Esophagus squamous epithelium (tissue), 4 donors: ENCODE results near the gene BAZ1A.

ENCODE experiments used
- POLR2A ChIP-seq, 4 donors: fragments of 450-650 bp; IDR thresholded peaks; one replicate each; pipeline ENCODE4 v1.6.1; 2017; ENCODE audit warnings: antibody characterized with exemption in 4 of 4, mild to moderate bottlenecking in 4 of 4, moderate library complexity in 3 of 4
- TF ChIP-seq, protein P1 (sequence below), 6 experiments: fragments of 450-650 bp in 4 of 6; fragments of 200-600 bp in 2 of 6; sonication (generic) in 2 of 6; IDR thresholded peaks; one replicate each; pipeline ENCODE4 v1.5.1; 2016 to 2019; ENCODE audit warnings: antibody characterized with exemption in 6 of 6, mild to moderate bottlenecking in 4 of 6, moderate library complexity in 4 of 6

DNA sequence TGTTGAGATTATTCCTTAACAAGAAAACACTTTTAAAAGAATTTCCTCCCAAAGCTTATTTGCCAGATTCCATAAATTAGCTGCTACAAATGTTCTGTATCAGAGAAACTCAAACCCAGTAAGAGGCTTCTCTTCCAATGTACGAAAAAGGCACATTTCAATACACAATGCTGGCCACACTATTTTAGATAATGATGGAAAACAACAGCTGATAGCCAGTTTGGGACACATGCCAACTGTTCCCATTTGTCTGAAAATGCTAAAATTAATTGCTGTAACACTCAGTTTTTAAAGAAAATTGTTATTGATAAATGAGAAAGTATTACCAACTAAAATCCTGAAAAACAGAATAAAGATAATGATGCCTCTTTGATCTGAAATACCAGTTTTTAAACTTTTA is 165.2 kb downstream of the BAZ1A start:
- TF ChIP-seq, protein P1, sequence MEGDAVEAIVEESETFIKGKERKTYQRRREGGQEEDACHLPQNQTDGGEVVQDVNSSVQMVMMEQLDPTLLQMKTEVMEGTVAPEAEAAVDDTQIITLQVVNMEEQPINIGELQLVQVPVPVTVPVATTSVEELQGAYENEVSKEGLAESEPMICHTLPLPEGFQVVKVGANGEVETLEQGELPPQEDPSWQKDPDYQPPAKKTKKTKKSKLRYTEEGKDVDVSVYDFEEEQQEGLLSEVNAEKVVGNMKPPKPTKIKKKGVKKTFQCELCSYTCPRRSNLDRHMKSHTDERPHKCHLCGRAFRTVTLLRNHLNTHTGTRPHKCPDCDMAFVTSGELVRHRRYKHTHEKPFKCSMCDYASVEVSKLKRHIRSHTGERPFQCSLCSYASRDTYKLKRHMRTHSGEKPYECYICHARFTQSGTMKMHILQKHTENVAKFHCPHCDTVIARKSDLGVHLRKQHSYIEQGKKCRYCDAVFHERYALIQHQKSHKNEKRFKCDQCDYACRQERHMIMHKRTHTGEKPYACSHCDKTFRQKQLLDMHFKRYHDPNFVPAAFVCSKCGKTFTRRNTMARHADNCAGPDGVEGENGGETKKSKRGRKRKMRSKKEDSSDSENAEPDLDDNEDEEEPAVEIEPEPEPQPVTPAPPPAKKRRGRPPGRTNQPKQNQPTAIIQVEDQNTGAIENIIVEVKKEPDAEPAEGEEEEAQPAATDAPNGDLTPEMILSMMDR (IDR thresholded peaks at IDR 0.05) = no peak
- TF ChIP-seq POLR2A (IDR thresholded peaks at IDR 0.05) = no peak
